GM23248 (cell line): Measurements from ENCODE around the gene PPP6R2.

Experiments used
- EZH2 ChIP-seq: fragments of 200-600 bp; sonication (generic); IDR thresholded peaks from 2 replicates; pipeline ENCODE4 v1.6.1; 2018; ENCODE audit warnings: antibody characterized with exemption, mild to moderate bottlenecking; ENCODE audit not compliant: insufficient read depth, poor library complexity, severe bottlenecking
- EZH2phosphoT487 ChIP-seq: fragments of 200-600 bp; sonication (generic); IDR thresholded peaks from 2 replicates; pipeline ENCODE4 v1.6.1; 2018; ENCODE audit warnings: antibody characterized with exemption, moderate library complexity, mild to moderate bottlenecking, low read depth; ENCODE audit not compliant: insufficient read depth

- TF ChIP-seq EZH2 (no peak), EZH2phosphoT487 (no peak)
Measured at GRCh38 chr22:50460938-50461337, 117.8 kb downstream of the PPP6R2 start.
